IMR-90 (cell line): ENCODE measurements around the gene DOK4.

Experiments
- CTCF ChIP-seq: conservative IDR thresholded peaks from 2 replicates; pipeline ENCODE4 v1.5.1; 2012; ENCODE audit warnings: mild to moderate bottlenecking, low read depth, low read length, improper control_type of control experiment
- RCOR1 ChIP-seq: IDR thresholded peaks from 2 replicates; pipeline ENCODE4 v1.6.1; 2012; ENCODE audit warnings: mild to moderate bottlenecking, low read length, improper control_type of control experiment; ENCODE audit not compliant: insufficient replicate concordance

GRCh38 chr16:57508035-57508425, 21.7 kb upstream of the DOK4 start:
- TF ChIP-seq CTCF (no peak), RCOR1 (no peak)
